DOHH2 (cell line): ENCODE results near the gene NFKB1.

Experiments
- H3F3A ChIP-seq: fragments of 200-600 bp; sonication (generic), shearing (Covaris generic); 2 replicates; pipeline ENCODE4 v1.6.0; 2016; ENCODE audit warnings: antibody characterized with exemption, mild to moderate bottlenecking; ENCODE audit not compliant: control insufficient read depth, insufficient read depth
- H3K27ac ChIP-seq: fragments of 200-600 bp; sonication (generic); 2 replicates; pipeline ENCODE4 v1.5.1; 2014; ENCODE audit warnings: low read depth, mild to moderate bottlenecking, low read length, moderate library complexity
- H3K27me3 ChIP-seq: fragments of 200-600 bp; sonication (generic); 2 replicates; pipeline ENCODE4 v1.6.1; 2014; ENCODE audit warnings: mild to moderate bottlenecking, low read length, mixed read lengths; ENCODE audit not compliant: control insufficient read depth
- H3K36me3 ChIP-seq: fragments of 200-600 bp; sonication (generic); 2 replicates; pipeline ENCODE4 v1.6.1; 2014; ENCODE audit warnings: mild to moderate bottlenecking, low read length, moderate library complexity, mixed read lengths; ENCODE audit not compliant: control insufficient read depth
- H3K4me1 ChIP-seq: fragments of 200-600 bp; sonication (generic); 2 replicates; pipeline ENCODE4 v1.6.1; 2014; ENCODE audit warnings: mild to moderate bottlenecking, low read length, mixed read lengths; ENCODE audit not compliant: control insufficient read depth
- H3K4me2 ChIP-seq: fragments of 200-600 bp; sonication (generic); 2 replicates; pipeline ENCODE4 v1.6.0; 2014; ENCODE audit warnings: mild to moderate bottlenecking, low read length, moderate library complexity
- H3K4me3 ChIP-seq: fragments of 200-600 bp; sonication (generic); 2 replicates; pipeline ENCODE4 v1.5.1; 2014; ENCODE audit warnings: mild to moderate bottlenecking, low read length, mixed read lengths
- H3K79me2 ChIP-seq: fragments of 200-600 bp; sonication (generic); 2 replicates; pipeline ENCODE4 v1.6.1; 2014; ENCODE audit warnings: mild to moderate bottlenecking, low read length, mixed read lengths; ENCODE audit not compliant: control insufficient read depth
- H3K9me2 ChIP-seq: fragments of 200-600 bp; sonication (generic); replicated peaks from 2 replicates; pipeline ENCODE4 v1.6.1; 2014; ENCODE audit warnings: mild to moderate bottlenecking, low read length, mixed read lengths; ENCODE audit not compliant: control insufficient read depth
- H3K9me3 ChIP-seq: fragments of 200-600 bp; sonication (generic); 2 replicates; pipeline ENCODE4 v1.6.1; 2014; ENCODE audit warnings: antibody characterized with exemption, low read length, mixed read lengths; ENCODE audit not compliant: control insufficient read depth, insufficient read depth
- H4K20me1 ChIP-seq: fragments of 200-600 bp; sonication (generic); 2 replicates; pipeline ENCODE4 v1.6.0; 2014; ENCODE audit warnings: low read depth, mild to moderate bottlenecking, antibody characterized with exemption, low read length, moderate library complexity; ENCODE audit not compliant: control insufficient read depth, insufficient read depth
- CTCF ChIP-seq: fragments of 200-600 bp; sonication (generic); IDR thresholded peaks from one replicate; pipeline ENCODE4 v1.5.1; 2014; ENCODE audit warnings: antibody characterized with exemption, mild to moderate bottlenecking, low read depth, low read length; ENCODE audit not compliant: poor library complexity, severe bottlenecking
- EZH2phosphoT487 ChIP-seq: fragments of 200-600 bp; sonication (generic); IDR thresholded peaks from 2 replicates; pipeline ENCODE4 v1.6.1; 2017; ENCODE audit warnings: borderline replicate concordance, mild to moderate bottlenecking, antibody characterized with exemption, low read length, moderate library complexity, mixed read lengths

Gene NFKB1

GRCh38 chr4:102637391-102637790, 136.2 kb downstream of the NFKB1 start:
- H4K20me1 ChIP-seq = no peaks in the 10 kb centered on the region
- H3K4me3 ChIP-seq = no peak overlapping the region
- no peak overlapping the region for H3K4me2 ChIP-seq
- no peaks in the 10 kb centered on the region for H3K4me1 ChIP-seq
- H3K9me3 ChIP-seq = no peaks in the 10 kb centered on the region
- no peaks in the 10 kb centered on the region for H3K27me3 ChIP-seq
- H3K27ac ChIP-seq = no peak overlapping the region
- no peaks in the 10 kb centered on the region for H3F3A ChIP-seq
- H3K79me2 ChIP-seq = no peaks in the 10 kb centered on the region
- no peaks in the 10 kb centered on the region for H3K9me2 ChIP-seq
- peaks cover 6% of the 10 kb centered on the region; the same call in 1 of the 2 replicates for H3K36me3 ChIP-seq
- no peak for TF ChIP-seq EZH2phosphoT487
- TF ChIP-seq CTCF = no peak

- Histone ChIP-seq H3K4me1 (no peaks in the 10 kb centered on the region), H3K9me2 (no peaks in the 10 kb centered on the region), H3K27ac (no peak overlapping the region), H3K4me3 (no peak overlapping the region), H3K9me3 (no peaks in the 10 kb centered on the region), H4K20me1 (no peaks in the 10 kb centered on the region), H3K79me2 (no peaks in the 10 kb centered on the region), H3K4me2 (no peak overlapping the region), H3K27me3 (no peaks in the 10 kb centered on the region), H3F3A (no peaks in the 10 kb centered on the region), H3K36me3 (peaks cover 6% of the 10 kb centered on the region; the same call in 1 of the 2 replicates)
- TF ChIP-seq CTCF = no peak
Measured at GRCh38 chr4:102638621-102639020, 137.5 kb downstream of the NFKB1 start.

GRCh38 chr4:102639598-102639997, 138.4 kb downstream of the NFKB1 start:
- Histone ChIP-seq H3K27me3 (no peaks in the 10 kb centered on the region), H3K36me3 (peaks cover 6% of the 10 kb centered on the region; the same call in 1 of the 2 replicates), H3K27ac (no peak overlapping the region), H3F3A (no peaks in the 10 kb centered on the region), H3K79me2 (no peaks in the 10 kb centered on the region), H3K4me3 (no peak overlapping the region), H3K9me3 (no peaks in the 10 kb centered on the region), H4K20me1 (no peaks in the 10 kb centered on the region), H3K4me1 (no peaks in the 10 kb centered on the region), H3K9me2 (no peaks in the 10 kb centered on the region), H3K4me2 (no peak overlapping the region)
- no peak for TF ChIP-seq EZH2phosphoT487
- TF ChIP-seq CTCF = no peak

GRCh38 chr4:102640669-102641068, 139.5 kb downstream of the NFKB1 start:
- Histone ChIP-seq H3K9me2 (no peaks in the 10 kb centered on the region), H3F3A (no peaks in the 10 kb centered on the region), H4K20me1 (no peaks in the 10 kb centered on the region), H3K27ac (no peak overlapping the region), H3K4me3 (no peak overlapping the region), H3K27me3 (no peaks in the 10 kb centered on the region), H3K79me2 (no peaks in the 10 kb centered on the region), H3K4me2 (no peak overlapping the region), H3K9me3 (no peaks in the 10 kb centered on the region), H3K4me1 (no peaks in the 10 kb centered on the region), H3K36me3 (peaks cover 6% of the 10 kb centered on the region; the same call in 1 of the 2 replicates)
- no peak for TF ChIP-seq EZH2phosphoT487
